ENCODE data around the gene CDH16.

Gene CDH16

DNA sequence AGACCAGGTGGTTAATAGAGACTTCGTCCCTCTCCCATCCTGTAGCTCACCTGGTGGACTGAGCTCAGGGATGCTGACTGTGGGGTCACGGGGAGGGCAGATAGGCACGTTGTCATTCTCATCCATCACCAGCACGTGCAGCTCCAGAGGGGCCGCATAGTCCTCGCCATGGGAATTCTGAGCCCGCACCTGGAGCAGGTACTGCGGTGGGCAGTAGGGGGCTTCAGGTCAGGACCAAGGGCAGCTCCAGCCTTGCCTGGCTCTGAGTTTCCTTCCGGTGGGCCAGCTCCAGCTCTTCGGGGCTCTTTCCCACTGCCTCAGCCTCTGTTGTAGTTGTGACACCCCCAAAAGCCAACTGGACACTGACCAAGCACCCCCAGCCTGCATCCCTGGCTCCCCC lies 5.6 kb downstream of the CDH16 start:
- DNase-seq (ENCODE audit: low read depth in 3 of 3, low spot score in 1 of 3), result no peak

DNA sequence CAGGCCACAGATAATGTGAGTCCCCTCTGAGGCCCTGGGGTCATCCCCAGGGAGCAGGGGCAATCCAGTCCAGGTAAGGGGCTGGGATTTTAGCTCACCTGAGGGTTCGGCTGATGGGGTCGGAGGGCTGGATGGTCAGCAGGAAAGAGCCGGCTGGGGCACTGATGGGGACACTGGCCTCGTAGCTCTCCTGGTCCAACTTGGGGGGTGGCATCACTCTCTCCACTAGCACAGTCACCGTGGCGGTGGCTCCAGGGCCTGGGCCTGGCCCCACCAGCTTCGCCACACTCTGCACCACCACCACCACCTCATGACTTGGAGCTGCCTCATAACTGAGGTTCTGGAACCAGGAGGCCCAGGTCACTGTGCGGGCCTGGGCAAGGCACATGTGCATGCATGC lies 6.9 kb downstream of the CDH16 start:
- no peak for DNase-seq (ENCODE audit: low read depth in 3 of 3, low spot score in 1 of 3)

DNA sequence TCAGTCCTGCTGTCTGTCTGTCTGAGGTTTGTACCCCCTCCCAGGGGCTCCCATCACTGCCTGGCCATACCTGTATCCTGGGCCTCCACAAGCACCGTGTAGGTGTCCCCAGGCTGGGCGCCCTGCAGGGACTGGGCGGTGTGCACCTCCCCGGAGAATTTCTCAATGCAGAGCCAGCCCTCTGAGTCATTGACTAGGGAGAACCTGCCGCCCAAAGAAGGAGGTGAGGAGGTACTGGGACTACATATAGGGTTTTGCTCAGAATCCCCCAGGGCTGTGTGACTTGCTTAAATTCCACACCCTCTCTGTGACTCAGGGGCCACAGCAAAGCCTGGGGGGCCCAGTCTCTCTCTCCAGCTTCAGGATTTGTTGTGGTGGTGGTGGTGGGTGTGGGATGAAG lies 7.6 kb downstream of the CDH16 start:
- DNase-seq (ENCODE audit: low read depth in 3 of 3, low spot score in 1 of 3), result no peak

DNA sequence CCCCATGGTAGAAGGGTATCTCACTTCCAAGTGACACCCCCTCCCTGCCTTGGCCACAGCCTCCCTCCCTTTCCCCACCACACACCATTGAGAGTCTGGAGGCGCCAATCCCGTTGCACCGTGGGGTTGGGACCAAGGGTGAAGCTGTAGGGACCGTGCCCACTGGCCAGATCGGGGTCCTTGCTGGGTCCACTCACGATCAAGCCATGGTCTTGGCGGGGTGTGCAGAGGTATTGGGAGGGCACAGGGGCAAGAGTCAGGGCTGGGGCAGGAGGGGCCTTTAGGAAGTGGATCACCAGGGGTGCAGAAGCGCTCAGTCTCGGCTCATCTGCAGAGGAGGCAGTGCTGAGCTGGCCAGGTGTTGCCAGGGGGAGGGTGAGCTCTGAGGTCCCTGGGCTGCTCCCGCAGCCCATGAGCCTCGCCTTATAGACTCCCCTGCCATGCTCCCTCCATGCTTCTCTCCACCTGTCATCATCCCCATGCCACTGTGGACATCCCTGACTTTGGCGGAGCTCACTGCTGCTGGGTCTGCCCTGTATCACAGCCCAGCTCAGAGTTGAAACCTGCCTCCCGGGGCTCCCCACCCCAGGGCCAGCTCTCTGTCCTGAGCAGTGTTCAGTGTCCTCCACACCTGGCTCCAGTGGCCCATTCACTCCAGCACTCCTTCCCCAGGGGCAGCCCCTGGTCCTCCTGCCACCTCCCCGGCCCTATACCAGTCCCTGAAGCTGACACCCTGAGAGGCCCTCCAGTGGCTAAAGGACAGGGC lies 8.3 kb downstream of the CDH16 start:
- DNase-seq (ENCODE audit: low read depth in 3 of 3, low spot score in 1 of 3), result no peak

DNA sequence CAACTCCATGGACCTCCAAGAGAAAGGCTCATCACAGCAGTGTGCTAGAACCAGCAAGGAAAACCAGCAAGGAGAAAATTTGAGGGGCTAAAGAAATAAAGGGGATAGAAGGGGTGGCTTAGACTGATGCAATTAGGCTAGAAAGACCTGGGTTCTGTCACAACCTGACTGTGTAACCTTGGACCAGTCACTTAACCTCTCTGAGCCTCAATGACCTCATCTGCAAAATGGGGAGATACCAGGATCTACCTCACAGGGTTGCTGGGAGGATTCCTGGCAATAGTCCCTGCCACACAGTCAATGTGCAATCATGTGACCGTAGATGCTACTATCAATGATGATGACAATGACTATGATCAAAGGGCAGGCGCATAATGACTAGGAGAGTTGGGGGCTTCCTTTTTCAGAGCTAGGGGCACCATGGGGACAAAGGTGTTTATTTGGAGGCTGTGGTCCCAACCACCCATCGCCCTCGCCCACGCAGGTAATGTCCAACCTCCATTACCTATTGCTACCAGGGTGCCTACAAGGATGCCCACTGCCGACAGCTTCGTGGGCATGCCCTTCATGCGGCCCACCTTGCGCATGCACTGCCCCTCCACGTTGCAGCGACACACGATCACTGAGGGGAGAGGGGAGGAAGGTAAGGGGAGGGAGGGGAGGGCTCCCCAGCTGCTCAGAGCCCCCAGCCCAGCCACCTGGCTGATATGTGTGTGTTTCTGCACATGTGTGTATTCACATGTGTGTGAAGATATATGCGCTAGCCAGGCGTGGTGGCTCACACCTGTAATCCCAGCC lies 9.7 kb downstream of the CDH16 start:
- DNase-seq (ENCODE audit: low read depth in 3 of 3, low spot score in 1 of 3), result no peak

DNA sequence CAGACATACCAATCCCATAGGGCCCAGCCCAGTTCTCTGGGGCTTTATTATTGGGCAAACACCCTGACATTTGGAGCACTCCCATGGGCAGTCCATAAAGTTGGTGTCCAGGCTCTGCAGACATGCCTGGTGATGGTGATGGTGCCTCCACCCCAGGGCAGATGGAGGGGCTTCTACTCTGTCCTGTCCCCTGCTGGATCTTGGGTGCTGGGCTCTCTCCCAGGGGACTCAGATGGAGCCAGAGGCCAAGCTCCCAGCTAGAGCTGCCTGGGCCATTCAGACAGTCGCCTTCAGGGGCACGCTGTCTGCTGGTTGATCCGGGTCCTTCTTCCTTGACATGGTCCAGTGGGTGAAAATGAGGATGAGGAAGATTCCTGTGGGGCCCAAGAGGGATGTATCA lies 10.6 kb downstream of the CDH16 start:
- no peak for DNase-seq (ENCODE audit: low read depth in 3 of 3, low spot score in 1 of 3)

DNA sequence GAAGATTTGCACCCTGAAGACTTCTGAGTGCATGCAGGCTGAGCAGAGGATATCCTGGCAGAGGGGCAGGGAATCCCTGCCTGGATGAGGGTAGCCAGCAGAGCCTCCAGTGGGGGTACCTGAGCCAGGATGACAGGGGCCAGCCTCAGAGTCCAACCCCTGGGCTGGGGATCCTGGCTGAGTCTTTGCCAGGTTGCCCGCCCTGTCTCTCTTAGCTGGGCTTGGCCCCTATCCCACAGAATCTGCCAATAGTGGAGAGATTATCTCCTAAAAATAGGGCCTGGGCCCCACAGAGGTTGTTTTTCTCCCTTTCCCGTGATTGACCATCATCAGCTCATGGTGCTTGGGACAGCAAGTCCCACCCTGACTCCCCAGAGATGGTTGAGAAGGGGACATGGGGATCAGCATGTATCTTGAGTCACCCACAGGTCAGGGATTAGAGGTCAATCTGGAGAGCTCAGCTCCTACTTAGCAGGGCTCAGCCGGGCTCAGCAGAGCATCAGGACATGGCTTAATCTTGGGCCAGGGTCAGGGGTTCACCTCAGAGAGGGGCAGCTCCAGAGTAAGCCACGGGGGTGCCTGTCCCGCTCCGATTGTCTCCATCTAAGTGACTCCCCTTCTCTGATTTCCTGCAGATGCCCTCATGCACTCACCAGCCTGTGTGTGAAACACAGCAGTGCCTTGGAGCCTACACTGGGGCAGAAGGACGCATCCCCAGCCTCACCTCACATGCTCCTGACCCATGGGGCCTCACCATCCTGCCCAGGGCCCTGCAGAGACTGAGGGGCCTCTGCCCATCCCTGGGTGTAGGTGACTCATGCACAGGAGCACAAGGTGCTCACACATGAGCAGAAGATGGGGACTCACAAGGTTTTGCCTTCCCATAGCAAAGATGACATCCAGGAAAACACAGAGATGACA lies 11.5 kb downstream of the CDH16 start:
- no peak for DNase-seq (ENCODE audit: low read depth in 3 of 3, low spot score in 1 of 3)

DNA sequence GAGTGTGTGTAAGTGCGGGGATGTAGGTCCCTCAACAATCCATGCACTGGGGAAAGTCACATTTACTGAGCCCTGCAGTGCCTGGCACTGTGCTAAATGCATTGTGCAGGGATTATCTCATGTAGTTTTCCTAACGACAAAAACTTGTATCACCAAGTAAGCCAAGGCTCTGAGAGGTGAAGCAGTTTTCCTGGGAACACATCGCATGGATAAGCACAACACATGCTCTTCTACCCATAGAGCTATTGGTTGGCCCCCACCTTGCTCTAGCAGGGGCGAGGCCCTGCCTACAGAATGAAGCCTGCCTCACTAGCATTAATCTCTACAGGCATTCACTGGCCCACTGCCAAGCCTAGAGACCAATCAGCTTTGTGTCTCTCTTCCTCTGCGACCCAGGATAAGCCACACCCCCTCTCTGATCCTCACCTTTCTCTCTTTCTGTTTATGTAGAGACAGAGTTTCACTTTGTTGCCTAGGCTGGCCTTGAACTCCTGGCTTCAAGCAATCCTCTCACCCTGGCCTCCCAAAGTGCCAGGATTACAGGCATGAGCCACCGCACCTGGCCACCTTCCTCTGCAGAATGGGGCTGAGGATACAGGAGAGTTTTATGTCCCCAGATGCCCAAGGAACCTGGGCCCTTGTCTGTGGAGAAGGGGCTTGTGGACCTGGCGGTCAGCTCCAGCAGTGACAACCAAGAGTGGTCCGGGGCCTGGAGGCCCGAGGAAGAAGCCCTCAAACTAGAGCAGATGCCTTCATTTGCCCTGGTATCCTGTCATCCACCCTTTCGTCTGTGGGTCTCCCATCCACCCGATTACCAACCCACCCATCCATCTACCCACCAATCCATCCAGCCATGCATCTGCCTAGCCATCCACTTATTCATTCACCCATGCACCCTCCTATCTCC lies 12.8 kb downstream of the CDH16 start:
- peak in 1 of 3 donors; percentile 12 for DNase-seq (ENCODE audit: low read depth in 3 of 3, low spot score in 1 of 3)

DNA sequence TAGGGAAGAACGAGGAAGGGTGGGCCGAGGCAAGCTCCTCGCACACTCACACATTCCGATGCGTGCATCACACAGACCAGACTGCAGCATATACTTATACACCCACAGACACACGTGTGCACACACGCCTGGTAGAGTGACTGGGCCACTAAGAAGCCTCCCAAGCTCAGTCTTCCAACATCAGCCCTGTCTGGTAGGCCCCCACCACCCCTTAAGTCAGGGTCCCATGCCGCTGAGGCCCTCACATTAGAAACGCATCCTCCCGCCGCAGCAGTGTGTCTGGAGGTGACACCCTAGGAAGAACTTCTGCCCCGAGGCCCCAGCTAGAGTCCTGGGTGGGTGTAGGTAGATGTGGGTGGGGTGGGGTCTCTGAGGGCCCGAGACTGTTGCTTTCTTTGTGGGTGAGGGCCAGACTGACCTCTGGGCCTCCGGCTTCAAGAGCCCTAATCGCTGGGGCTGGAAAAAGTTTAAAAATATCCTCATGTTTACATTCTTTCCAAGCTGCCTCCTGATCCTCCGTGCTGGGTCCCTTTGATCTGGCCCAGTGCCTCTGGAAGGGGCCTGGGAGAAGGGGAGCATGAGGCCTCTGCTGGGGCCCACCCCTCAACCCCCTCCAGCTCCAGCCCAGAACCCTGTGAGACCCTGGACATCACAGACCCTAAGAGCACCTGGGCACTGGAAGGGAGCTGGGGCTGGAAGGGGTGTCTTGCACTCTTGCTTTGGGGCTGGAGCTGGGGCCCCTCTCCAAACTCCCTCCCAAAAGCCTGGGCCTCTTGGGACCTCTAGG lies 13.6 kb downstream of the CDH16 start:
- DNase-seq (ENCODE audit: low read depth in 3 of 3, low spot score in 1 of 3), result no peak

DNA sequence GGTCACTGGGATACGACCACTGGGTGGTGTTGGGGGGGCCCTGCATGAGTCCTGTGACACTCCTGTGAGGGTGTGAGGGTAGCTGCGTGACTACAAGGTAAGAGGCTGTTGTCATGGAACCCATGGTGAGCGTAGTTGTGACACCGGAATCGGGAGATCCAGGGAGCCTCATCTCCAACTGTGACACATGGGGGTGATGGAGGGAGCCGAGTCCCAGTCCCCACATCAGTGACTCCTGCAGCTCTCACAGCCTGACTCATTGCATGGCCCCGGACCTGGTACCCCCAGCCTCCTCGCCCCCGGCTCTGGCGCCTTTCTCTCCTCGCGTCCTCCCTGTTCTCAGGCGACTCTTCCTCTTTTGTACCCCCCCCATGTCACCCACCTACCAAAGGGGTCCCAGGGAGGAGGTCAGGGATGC lies 14.2 kb downstream of the CDH16 start:
- DNase-seq (ENCODE audit: low read depth in 3 of 3, low spot score in 1 of 3), result no peak

DNA sequence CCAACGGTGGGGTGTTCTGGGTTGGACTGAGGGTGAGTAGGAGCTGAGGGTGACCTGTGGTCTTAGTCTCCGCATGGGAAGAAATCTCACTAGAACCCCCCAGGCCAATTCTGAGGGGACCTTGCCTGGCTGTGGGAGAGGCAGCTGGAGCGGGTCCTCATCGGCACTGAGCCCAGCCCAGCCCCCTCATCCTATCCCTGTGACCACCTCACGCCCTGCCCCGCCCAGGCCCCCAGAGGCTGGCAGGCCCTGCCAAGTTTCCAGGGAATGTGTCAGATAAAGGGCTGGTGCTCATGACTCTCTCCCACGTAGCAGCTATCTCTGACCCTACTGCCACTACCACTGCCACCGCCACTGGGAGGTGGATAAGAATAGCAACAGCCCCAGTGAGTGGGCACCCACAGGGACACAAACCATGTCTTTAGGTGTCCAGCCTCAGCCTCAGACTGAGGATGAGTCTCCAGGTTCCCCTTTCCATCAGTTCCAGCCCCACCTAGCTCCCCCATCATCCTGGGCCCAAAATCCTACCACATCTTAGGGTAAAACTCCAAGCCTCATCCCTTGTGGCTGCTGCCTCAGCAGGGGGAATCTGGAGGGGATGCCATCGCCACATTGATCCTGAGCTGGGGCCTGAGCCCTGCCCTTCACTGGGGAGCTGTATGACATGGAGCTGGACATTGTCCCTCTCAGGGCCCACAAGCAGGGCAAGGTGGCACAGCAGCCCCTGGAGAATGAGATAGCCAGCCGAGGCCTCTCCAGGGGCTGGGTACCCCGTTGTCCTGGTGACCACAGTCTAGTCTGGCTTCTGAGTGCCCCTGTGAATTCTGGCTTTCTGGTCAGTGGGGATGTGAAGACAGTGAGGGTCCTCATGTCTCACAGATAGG lies 14.9 kb downstream of the CDH16 start:
- DNase-seq (ENCODE audit: low read depth in 3 of 3, low spot score in 1 of 3), result no peak

DNA sequence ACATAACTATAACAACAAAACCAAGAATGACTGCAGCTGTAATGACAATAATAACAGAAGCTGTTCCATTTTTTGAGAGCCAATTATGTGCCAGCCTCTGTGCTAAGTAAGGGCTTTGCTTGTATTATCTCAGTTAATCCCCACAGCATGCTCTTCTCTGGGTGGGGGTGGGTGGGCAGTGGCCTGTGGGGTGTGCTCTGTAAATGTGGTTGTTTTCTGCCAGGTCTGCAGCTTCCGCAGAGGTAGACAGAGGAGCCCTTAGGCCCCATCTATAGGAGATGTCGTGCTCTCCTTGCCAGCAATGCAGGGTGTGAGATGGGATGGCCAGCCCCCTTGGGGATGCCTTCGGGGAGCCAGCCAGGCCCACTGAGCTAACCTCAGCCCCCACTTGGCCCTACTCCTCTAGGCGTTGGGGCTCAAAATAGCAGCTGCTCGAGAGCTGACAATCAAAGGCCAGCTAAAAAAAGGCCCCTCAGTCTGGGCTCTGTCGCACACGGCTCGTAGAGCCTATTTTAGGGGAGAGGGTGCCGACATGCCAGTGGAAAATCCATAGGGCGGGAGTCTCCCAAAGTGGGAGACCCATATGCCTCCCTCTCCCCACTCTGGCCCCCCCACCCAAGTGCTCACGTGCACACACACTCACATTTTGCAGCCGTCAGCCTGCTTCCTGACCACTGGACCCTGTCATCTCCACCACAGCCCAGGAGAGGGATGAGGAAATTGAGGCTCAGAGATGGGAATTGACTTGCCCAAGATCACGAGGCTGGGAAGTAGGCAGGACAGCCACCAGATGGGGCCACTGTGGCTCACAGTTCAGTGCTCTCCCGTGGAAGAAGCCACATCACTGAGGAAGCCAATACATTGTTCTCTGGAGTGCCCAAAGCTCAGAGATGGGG lies 15.8 kb downstream of the CDH16 start:
- DNase-seq (ENCODE audit: low read depth in 3 of 3, low spot score in 1 of 3), result no peak

DNA sequence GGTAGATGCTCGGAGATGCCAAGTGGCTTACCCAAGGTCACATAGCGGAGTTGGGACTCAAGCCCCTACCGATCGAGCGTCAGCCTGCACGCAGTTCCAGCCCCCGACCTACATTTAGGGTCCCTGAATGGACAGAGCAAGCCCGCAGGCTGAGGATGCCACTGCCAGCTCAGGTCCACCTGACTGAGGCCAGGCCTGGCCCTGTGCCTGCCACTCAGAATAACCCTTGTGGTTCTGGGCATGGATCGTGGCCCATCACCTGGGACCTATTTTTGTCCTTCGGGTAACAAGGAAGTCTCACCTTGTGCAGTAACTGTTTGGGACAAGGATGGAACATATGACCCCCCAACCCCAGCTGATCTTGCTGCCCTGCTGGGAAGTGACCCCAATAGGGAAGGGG lies 17.1 kb downstream of the CDH16 start:
- no peak for DNase-seq (ENCODE audit: low read depth in 3 of 3, low spot score in 1 of 3)

DNA sequence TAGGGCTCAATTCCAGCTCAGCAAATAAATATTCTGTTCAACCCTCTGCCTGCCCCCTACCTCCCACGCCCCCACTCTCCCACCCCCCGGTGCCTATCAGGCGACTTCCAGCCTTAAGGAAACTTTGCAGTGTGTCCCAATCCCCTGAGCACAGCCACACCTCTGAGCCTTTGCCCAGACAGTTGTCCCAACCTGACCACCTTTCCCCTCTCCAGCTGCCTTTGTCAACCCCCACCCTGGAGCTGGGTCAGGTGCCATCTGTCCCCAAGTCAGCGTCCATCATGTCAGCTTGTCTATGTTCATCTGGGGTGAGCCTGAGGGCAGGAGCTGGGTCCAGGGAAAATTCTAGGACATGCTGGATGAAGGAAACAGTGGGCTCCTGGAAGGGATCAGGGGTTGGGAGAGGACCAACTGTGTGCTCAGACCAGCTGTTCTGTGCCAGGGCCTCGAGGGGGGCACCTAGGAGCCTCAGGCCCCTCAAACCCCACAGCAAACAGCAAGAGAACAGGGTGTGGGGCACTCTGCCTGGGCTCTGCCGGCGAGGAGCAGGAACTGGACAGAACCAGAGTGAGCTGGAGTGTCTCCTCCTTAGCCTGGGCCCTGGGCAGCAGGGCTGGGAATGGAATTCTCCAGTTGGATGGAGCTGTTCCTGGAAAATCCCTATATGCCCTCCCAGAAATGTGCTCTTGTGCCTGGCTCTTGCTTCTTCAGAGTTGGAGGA lies 17.8 kb downstream of the CDH16 start:
- no peak for DNase-seq (ENCODE audit: low read depth in 3 of 3, low spot score in 1 of 3)

DNA sequence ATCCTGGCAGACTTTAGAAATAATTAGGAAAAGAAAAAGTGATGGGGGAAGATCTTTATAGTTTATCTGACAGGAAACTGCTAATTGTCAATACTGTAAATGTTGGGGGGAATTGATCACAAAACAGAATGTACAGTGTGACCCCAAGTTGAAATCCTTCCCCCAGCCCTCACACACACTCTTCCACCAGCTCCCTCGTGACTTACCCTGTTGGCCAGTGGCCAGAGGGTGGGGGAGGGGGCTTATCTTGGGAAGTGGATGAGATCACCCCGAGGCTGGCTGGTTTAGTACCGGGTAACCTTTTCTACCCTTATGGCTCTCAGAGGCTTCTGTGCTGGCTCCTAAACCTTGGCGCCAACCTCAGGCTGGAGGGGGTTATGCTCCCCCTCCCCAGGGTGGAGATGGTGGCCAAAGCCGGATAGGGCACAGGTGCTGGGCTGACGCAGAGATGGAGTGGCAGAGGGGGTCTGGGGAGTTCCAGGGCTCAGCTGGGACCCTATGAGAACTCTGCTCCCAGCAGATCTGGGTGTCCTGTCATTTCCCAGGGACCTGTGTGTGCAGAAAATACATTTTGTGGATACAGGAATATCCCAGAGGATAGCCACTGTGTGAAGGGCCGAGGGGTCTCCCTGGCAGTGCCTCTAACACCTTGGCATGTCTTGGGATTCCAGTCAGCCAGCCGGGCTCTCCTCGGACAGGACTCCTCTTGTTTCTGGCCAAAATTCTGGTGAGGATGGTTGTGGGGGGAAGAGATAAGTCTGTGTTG lies 18.6 kb downstream of the CDH16 start:
- no peak for DNase-seq (ENCODE audit: low read depth in 3 of 3, low spot score in 1 of 3)

DNA sequence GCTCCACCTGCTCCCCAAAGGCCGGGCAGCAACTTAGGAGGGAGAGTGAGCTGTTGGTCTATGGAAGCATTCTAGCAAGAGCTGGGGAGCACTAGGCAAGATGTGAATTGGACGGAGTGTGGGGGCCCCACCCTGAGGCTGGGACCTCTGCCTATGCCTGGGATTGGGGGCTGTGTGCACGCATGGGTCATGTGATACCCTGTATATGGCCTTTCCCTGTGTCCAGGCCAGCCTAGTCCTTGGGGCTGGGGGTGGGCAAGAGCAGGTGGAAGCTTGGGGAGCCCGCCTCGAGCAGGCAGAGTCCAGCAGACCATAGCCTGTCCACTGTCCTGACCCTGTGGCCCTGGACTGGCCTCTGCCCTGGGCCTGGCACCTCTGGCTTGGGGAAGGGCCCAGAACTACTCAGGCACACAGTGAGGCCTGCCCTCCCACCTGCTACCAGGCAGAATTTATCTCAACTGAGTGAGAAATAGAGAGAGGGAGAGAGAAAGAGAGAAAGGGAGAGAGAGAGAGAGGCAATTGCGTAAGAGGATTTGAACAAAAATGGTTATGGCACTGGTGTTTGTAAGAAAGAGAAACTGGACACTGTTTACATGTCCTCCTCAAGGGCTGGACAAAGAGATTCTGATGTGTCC lies 19.3 kb downstream of the CDH16 start:
- no peak for DNase-seq (ENCODE audit: low read depth in 3 of 3, low spot score in 1 of 3)
